Measurements from ENCODE around the gene GFAP. TPM values are rescaled to one million over a fixed set of nuclear protein-coding genes. Genes with fewer than 3 reads are reported as not detected.

The GFAP gene
- total RNA-seq, 1 donor from 2014 or later: not detected

- TF ChIP-seq CTCF (IDR thresholded peaks at IDR 0.05): no peak
- Histone ChIP-seq H3K36me3 (no peaks in the 10 kb centered on the region), H3K27me3 (no peaks in the 10 kb centered on the region), H3K27ac (no peak overlapping the region), H3K4me3 (no peak overlapping the region), H3K4me1 (peaks cover 6% of the 10 kb centered on the region), H3K9me3 (no peaks in the 10 kb centered on the region)
- ATAC-seq (no peak), DNase-seq (no peak)
- intact Hi-C loops (cut with DNase I): no loop called here
Observed at GRCh38 chr17:44942456-44942855, 27.2 kb upstream of the GFAP start.

- Histone ChIP-seq H3K27ac (no peak overlapping the region), H3K27me3 (no peaks in the 10 kb centered on the region), H3K4me1 (no peaks in the 10 kb centered on the region), H3K9me3 (no peaks in the 10 kb centered on the region), H3K4me3 (no peak overlapping the region), H3K36me3 (no peaks in the 10 kb centered on the region)
- no peak for TF ChIP-seq CTCF (IDR thresholded peaks at IDR 0.05)
- intact Hi-C loops (cut with DNase I): no loop called here
- ATAC-seq: no peak
- peak; percentile 38 for DNase-seq
Observed at GRCh38 chr17:44941712-44942331, 26.5 kb upstream of the GFAP start.

- Histone ChIP-seq H3K9me3 (no peaks in the 10 kb centered on the region), H3K4me3 (no peak overlapping the region), H3K36me3 (no peaks in the 10 kb centered on the region), H3K27me3 (no peaks in the 10 kb centered on the region), H3K4me1 (no peaks in the 10 kb centered on the region), H3K27ac (no peak overlapping the region)
- ATAC-seq: no peak
- TF ChIP-seq CTCF (IDR thresholded peaks at IDR 0.05): no peak
- intact Hi-C loops (cut with DNase I): no loop called here
- DNase-seq: no peak
Observed at GRCh38 chr17:44940768-44941167, 25.5 kb upstream of the GFAP start.

- no peaks in the 10 kb centered on the region for H3K9me3 ChIP-seq
- no peak overlapping the region for H3K27ac ChIP-seq
- no peaks in the 10 kb centered on the region for H3K4me1 ChIP-seq
- ATAC-seq (peak; percentile 70), DNase-seq (no peak)
- intact Hi-C loops (cut with DNase I): no loop called here
- no peak for TF ChIP-seq CTCF (IDR thresholded peaks at IDR 0.05)
- H3K4me3 ChIP-seq: no peak overlapping the region
- H3K27me3 ChIP-seq: no peaks in the 10 kb centered on the region
- no peaks in the 10 kb centered on the region for H3K36me3 ChIP-seq
Observed at GRCh38 chr17:44940317-44940716, 25.0 kb upstream of the GFAP start.

GRCh38 chr17:44935116-44935515, 19.8 kb upstream of the GFAP start:
- intact Hi-C loops (cut with DNase I): no loop called here
- ATAC-seq (no peak), DNase-seq (peak; percentile 54)
- Histone ChIP-seq H3K4me3 (no peak overlapping the region), H3K27me3 (no peaks in the 10 kb centered on the region), H3K4me1 (no peaks in the 10 kb centered on the region), H3K36me3 (no peaks in the 10 kb centered on the region), H3K9me3 (no peaks in the 10 kb centered on the region), H3K27ac (no peak overlapping the region)
- no peak for TF ChIP-seq CTCF (IDR thresholded peaks at IDR 0.05)

- no peak for ATAC-seq
- Histone ChIP-seq H3K27me3 (no peaks in the 10 kb centered on the region), H3K27ac (no peak overlapping the region), H3K9me3 (no peaks in the 10 kb centered on the region), H3K4me3 (no peak overlapping the region), H3K4me1 (no peaks in the 10 kb centered on the region), H3K36me3 (no peaks in the 10 kb centered on the region)
- intact Hi-C loops (cut with DNase I): no loop called here
- peak; percentile 25 for DNase-seq
- no peak for TF ChIP-seq CTCF (IDR thresholded peaks at IDR 0.05)
Observed at GRCh38 chr17:44934745-44935105, 19.4 kb upstream of the GFAP start.
